Trophoblast cell (in vitro differentiated cells and primary cell): ENCODE data around the gene ZIK1.

Experiments used
- DNase-seq, 2 donors: peaks; one replicate each; pipeline ENCODE4 v3.0.0-alpha.2; 2016
- H2AFZ ChIP-seq: 2 replicates; pipeline ENCODE4 v1.6.1; 2013; ENCODE audit warnings: low read length, moderate library complexity, mild to moderate bottlenecking; ENCODE audit not compliant: insufficient read depth, poor library complexity
- H2AK5ac ChIP-seq: 2 replicates; pipeline ENCODE4 v1.6.1; 2013; ENCODE audit warnings: mild to moderate bottlenecking, low read length
- H2BK120ac ChIP-seq: 2 replicates; pipeline ENCODE4 v1.6.1; 2013; ENCODE audit warnings: low read length, mild to moderate bottlenecking, moderate library complexity; ENCODE audit not compliant: insufficient read depth, poor library complexity
- H2BK12ac ChIP-seq: 2 replicates; pipeline ENCODE4 v1.6.1; 2013; ENCODE audit warnings: mild to moderate bottlenecking, low read length, moderate library complexity
- H2BK5ac ChIP-seq: 2 replicates; pipeline ENCODE4 v1.6.1; 2013; ENCODE audit warnings: low read length, low read depth, moderate library complexity, mild to moderate bottlenecking; ENCODE audit not compliant: poor library complexity
- H3K14ac ChIP-seq: 2 replicates; pipeline ENCODE4 v1.6.1; 2013; ENCODE audit warnings: mild to moderate bottlenecking, low read length
- H3K18ac ChIP-seq: 2 replicates; pipeline ENCODE4 v1.6.1; 2013; ENCODE audit warnings: mild to moderate bottlenecking, low read length
- H3K23ac ChIP-seq: 2 replicates; pipeline ENCODE4 v1.6.1; 2013; ENCODE audit warnings: low read length
- H3K27ac ChIP-seq: 2 replicates; pipeline ENCODE4 v1.5.1; 2013; ENCODE audit warnings: low read depth, mild to moderate bottlenecking, inconsistent platforms, low read length, moderate library complexity
- H3K27me3 ChIP-seq: 2 replicates; pipeline ENCODE4 v1.6.1; 2013; ENCODE audit warnings: inconsistent platforms, mild to moderate bottlenecking, low read length, moderate library complexity; ENCODE audit not compliant: insufficient read depth
- H3K36me3 ChIP-seq, 2 experiments: 1 replicate in 1 of 2; 2 replicates in 1 of 2; pipeline ENCODE4 v1.6.1; 2013; ENCODE audit warnings: low read length in 2 of 2, mild to moderate bottlenecking in 2 of 2, moderate library complexity in 1 of 2; ENCODE audit not compliant: insufficient read depth in 2 of 2, control insufficient read depth in 1 of 2
- H3K4ac ChIP-seq: 2 replicates; pipeline ENCODE4 v1.6.1; 2013; ENCODE audit warnings: low read depth, mild to moderate bottlenecking, low read length, moderate library complexity
- H3K4me1 ChIP-seq, 2 experiments: 1 replicate in 1 of 2; 2 replicates in 1 of 2; pipeline ENCODE4 v1.6.1; 2013; ENCODE audit warnings: low read length in 2 of 2, mild to moderate bottlenecking in 2 of 2, moderate library complexity in 1 of 2; ENCODE audit not compliant: insufficient read depth in 2 of 2, control insufficient read depth in 1 of 2
- H3K4me2 ChIP-seq: 2 replicates; pipeline ENCODE4 v1.6.1; 2013; ENCODE audit warnings: inconsistent platforms, mild to moderate bottlenecking, low read length, moderate library complexity
- H3K4me3 ChIP-seq: 2 replicates; pipeline ENCODE4 v1.5.1; 2013; ENCODE audit warnings: mild to moderate bottlenecking, low read depth, low read length, inconsistent platforms
- H3K79me1 ChIP-seq: one replicate; pipeline ENCODE4 v1.6.1; 2013; ENCODE audit warnings: low read length
- H3K79me2 ChIP-seq: 2 replicates; pipeline ENCODE4 v1.6.1; 2013; ENCODE audit warnings: low read length, mild to moderate bottlenecking; ENCODE audit not compliant: control insufficient read depth, insufficient read depth, poor library complexity
- H3K9ac ChIP-seq: 2 replicates; pipeline ENCODE4 v1.6.1; 2013; ENCODE audit warnings: mild to moderate bottlenecking, low read length
- H3K9me3 ChIP-seq: 2 replicates; pipeline ENCODE4 v1.6.1; 2013; ENCODE audit warnings: low read depth, mild to moderate bottlenecking, control low read depth, inconsistent platforms, low read length; ENCODE audit not compliant: insufficient read depth
- H4K12ac ChIP-seq: 2 replicates; pipeline ENCODE4 v1.6.1; 2013; ENCODE audit warnings: low read depth, mild to moderate bottlenecking, low read length, moderate library complexity
- H4K8ac ChIP-seq: 2 replicates; pipeline ENCODE4 v1.6.1; 2013; ENCODE audit warnings: low read depth, mild to moderate bottlenecking, low read length, moderate library complexity
- H4K91ac ChIP-seq: one replicate; pipeline ENCODE4 v1.6.1; 2013; ENCODE audit warnings: low read depth, mild to moderate bottlenecking, low read length, moderate library complexity
- WGBS: extraction: QIAGEN DNeasy Blood & Tissue Kit; methylation state at CpG from one replicate; pipeline ENCODE4 v1.1.7; 2013; ENCODE audit warnings: missing lambda C conversion rate; ENCODE audit not compliant: insufficient read length, insufficient coverage; ENCODE audit errors: extremely low coverage; 5-methylcytosine and 5-hydroxymethylcytosine counted together

Gene ZIK1

DNA sequence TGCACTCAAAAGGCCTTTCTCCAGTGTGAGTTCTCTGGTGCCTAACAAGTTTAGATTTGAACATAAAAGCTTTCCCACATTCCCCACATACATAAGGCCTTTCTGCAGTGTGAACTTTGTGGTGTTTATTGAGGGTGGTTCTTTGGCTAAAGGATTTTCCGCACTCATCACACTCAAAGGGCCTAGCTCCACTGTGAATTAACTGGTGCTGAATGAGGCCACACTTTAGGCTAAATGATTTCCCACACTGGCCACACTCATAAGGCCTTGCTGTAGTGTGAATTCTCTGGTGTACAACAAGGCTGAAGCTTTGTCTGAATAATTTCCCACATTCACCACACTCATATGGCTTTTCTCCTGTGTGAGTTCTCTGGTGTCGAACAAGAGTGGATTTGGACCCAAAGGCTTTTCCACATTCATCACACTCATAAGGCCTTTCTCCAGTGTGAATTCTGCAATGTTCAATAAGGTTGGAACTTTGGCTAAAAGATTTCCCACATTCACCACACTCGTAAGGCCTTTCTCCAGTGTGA, 11.5 kb upstream of the ZIK1 start:
- DNase-seq: no peak
- Histone ChIP-seq H3K4me1 (no peaks in the 10 kb centered on the region), H4K12ac (no peak overlapping the region), H3K27ac (no peak overlapping the region), H3K4ac (no peak overlapping the region), H3K79me1 (no peaks in the 10 kb centered on the region), H3K36me3 (peaks cover 32 to 57% of the 10 kb centered on the region in 2 experiments), H3K9me3 (peaks cover 64% of the 10 kb centered on the region), H2AK5ac (no peak overlapping the region), H3K18ac (no peak overlapping the region), H4K91ac (no peak overlapping the region), H3K79me2 (no peaks in the 10 kb centered on the region), H3K4me2 (no peak overlapping the region), H2BK5ac (no peak overlapping the region), H2AFZ (no peak overlapping the region), H2BK12ac (no peak overlapping the region), H3K14ac (no peak overlapping the region), H3K4me3 (no peak overlapping the region), H3K9ac (no peak overlapping the region), H2BK120ac (no peak overlapping the region), H3K27me3 (no peaks in the 10 kb centered on the region), H3K23ac (no peak overlapping the region), H4K8ac (no peak overlapping the region)
- no CpG with 5 or more reads among the region's 3 CpGs for WGBS

GRCh38 chr19:57576661-57577060, 7.3 kb upstream of the ZIK1 start:
- H3K14ac ChIP-seq: no peak overlapping the region
- H2BK12ac ChIP-seq: no peak overlapping the region
- H2BK120ac ChIP-seq: no peak overlapping the region
- H3K9me3 ChIP-seq: peaks cover 42% of the 10 kb centered on the region
- H3K36me3 ChIP-seq: peaks cover 30 to 53% of the 10 kb centered on the region in 2 experiments
- H3K4me2 ChIP-seq: no peak overlapping the region
- no peak overlapping the region for H2BK5ac ChIP-seq
- H3K4me1 ChIP-seq: peaks cover 3 to 8% of the 10 kb centered on the region in 2 experiments
- H4K8ac ChIP-seq: no peak overlapping the region
- H3K79me2 ChIP-seq: peaks cover 4% of the 10 kb centered on the region
- H3K27ac ChIP-seq: no peak overlapping the region
- H2AFZ ChIP-seq: no peak overlapping the region
- no peak overlapping the region for H3K4ac ChIP-seq
- H3K27me3 ChIP-seq: no peaks in the 10 kb centered on the region
- DNase-seq: no peak
- H3K18ac ChIP-seq: no peak overlapping the region
- H3K23ac ChIP-seq: no peak overlapping the region
- H4K91ac ChIP-seq: no peak overlapping the region
- no peak overlapping the region for H3K4me3 ChIP-seq
- no peak overlapping the region for H2AK5ac ChIP-seq
- peaks cover 5% of the 10 kb centered on the region for H3K79me1 ChIP-seq
- H4K12ac ChIP-seq: no peak overlapping the region
- H3K9ac ChIP-seq: no peak overlapping the region

DNA sequence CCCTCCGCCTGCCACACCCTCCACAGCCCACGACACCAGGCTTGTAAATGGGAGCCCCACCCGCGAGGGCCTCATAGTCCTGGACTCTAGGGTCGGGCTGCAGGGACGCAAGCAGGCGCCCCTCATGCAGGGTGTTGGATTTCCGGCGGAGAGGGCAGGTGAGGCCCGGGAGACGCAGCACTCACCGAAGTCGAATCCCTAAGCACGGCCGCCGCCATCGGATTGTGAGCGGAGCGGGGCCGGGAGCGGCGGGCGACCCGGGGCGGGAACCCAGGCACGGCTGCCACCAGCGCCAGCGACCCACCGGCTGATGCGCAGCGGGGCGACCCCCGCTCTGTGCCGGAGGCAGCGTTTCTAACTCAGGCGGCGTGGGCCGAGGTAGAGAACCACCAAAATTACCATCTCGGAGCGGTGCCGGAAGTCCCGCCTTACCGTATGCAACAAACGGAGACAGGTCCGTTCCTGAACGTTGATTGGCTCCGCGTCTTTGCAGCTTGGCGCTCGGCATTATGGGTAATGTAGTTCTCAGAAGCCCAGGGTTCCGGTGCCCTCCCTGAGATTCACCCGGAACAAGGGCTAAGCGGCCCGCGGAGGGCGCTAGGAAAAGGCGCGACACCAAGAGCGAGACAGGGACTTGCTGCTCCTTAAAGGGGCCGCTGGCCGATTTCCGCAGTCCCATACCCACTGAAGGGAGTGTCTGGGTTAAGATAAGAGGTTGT, 5.3 kb upstream of the ZIK1 start, which contains the start of gene ZNF416:
ZNF416 (minus strand) TSS at position 425 of the 719 bp plus-strand sequence; CDS start at position 218, 207 bp downstream.
- peaks cover 9% of the 10 kb centered on the region for H3K79me1 ChIP-seq
- peak within 1 kb of the TSS; percentile 88 for H3K14ac ChIP-seq
- H3K23ac ChIP-seq: no peak within 1 kb of the TSS
- H3K36me3 ChIP-seq: peaks cover 19 to 33% of the 10 kb centered on the region in 2 experiments
- no peak within 1 kb of the TSS for H3K27ac ChIP-seq
- peak within 1 kb of the TSS; percentile 38 for H2AK5ac ChIP-seq
- peaks cover 7% of the 10 kb centered on the region for H3K79me2 ChIP-seq
- H2BK120ac ChIP-seq: peak within 1 kb of the TSS; percentile 38
- H3K18ac ChIP-seq: peak within 1 kb of the TSS; percentile 84
- DNase-seq: peak; percentile 98 to 100
- peak within 1 kb of the TSS; percentile 98 for H3K4me3 ChIP-seq
- peaks cover 10 to 12% of the 10 kb centered on the region in 2 experiments for H3K4me1 ChIP-seq
- H4K12ac ChIP-seq: peak within 1 kb of the TSS; percentile 87
- no peak within 1 kb of the TSS for H2BK12ac ChIP-seq
- peak within 1 kb of the TSS; percentile 14 for H2BK5ac ChIP-seq
- peak within 1 kb of the TSS; percentile 91 for H3K9ac ChIP-seq
- peak within 1 kb of the TSS; percentile 92 for H4K8ac ChIP-seq
- peak within 1 kb of the TSS; percentile 90 for H3K4me2 ChIP-seq
- H3K4ac ChIP-seq: peak within 1 kb of the TSS; percentile 68
- WGBS: no CpG with 5 or more reads among the region's 62 CpGs
- H4K91ac ChIP-seq: peak within 1 kb of the TSS; percentile 67
- peak within 1 kb of the TSS; percentile 88 for H2AFZ ChIP-seq
- no peaks in the 10 kb centered on the region for H3K27me3 ChIP-seq
- H3K9me3 ChIP-seq: peaks cover 37% of the 10 kb centered on the region

- Histone ChIP-seq H3K4ac (peak overlapping the region; percentile 2), H3K27ac (no peak overlapping the region), H2AFZ (peak overlapping the region; percentile 69), H3K4me3 (no peak overlapping the region), H3K23ac (no peak overlapping the region), H3K9ac (no peak overlapping the region), H3K14ac (peak overlapping the region; percentile 16), H3K27me3 (no peaks in the 10 kb centered on the region), H2AK5ac (no peak overlapping the region), H3K36me3 (peaks cover under 1 to 7% of the 10 kb centered on the region in 2 experiments), H2BK5ac (no peak overlapping the region), H3K4me1 (peaks cover 14% of the 10 kb centered on the region in 2 experiments), H3K79me1 (peaks cover 10% of the 10 kb centered on the region), H3K79me2 (peaks cover 8% of the 10 kb centered on the region), H4K91ac (peak overlapping the region; percentile 53), H4K12ac (peak overlapping the region; percentile 87), H4K8ac (peak overlapping the region; percentile 95), H3K18ac (no peak overlapping the region), H3K9me3 (peaks cover 18% of the 10 kb centered on the region), H2BK120ac (peak overlapping the region; percentile 0), H3K4me2 (peak overlapping the region; percentile 91), H2BK12ac (no peak overlapping the region)
- DNase-seq: no peak
- no CpG with 5 or more reads among the region's 21 CpGs for WGBS
Observed at GRCh38 chr19:57583104-57583520, 833 bp upstream of the ZIK1 start.
